Measurements from ENCODE around the gene PPP1R1A. TPM values are rescaled to one million over a fixed set of nuclear protein-coding genes. Genes with fewer than 3 reads are reported as not detected.
A peak's percentile ranks its signal among the peaks of the same experiment; 100 is the strongest.

The PPP1R1A gene
- total RNA-seq, 1 experiment from 2014 or later: 8.5 TPM

- peaks cover 12% of the 10 kb centered on the region for H3K23me2 ChIP-seq (ENCODE audit: insufficient read length, low read depth, low read length, poor library complexity, severe bottlenecking)
Measured at GRCh38 chr12:54588890-54589267, 420 bp upstream of the PPP1R1A start.

More at GRCh38 chr12:54588890-54589267, 420 bp upstream of the PPP1R1A start:
- H3K79me2 ChIP-seq (ENCODE audit: insufficient read depth, low read length): no peaks in the 10 kb centered on the region
- no peak overlapping the region for H2BK20ac ChIP-seq (ENCODE audit: low read depth, low read length, poor library complexity, severe bottlenecking)
- H3K14ac ChIP-seq (ENCODE audit: insufficient read depth, low read length): no peak overlapping the region
- peak overlapping the region; percentile 60 for H3K4me2 ChIP-seq (ENCODE audit: insufficient read depth, insufficient read length, low read length)
- H3K56ac ChIP-seq (ENCODE audit: insufficient read length, low read depth, low read length): no peak overlapping the region
- no peak overlapping the region for H4K91ac ChIP-seq (ENCODE audit: insufficient read length, low read depth, low read length)
- Mint-ChIP-seq H3K36me3 (ENCODE audit: insufficient read depth in 1 of 3, low read depth in 3 of 3) (no peaks in the 10 kb centered on the region), H3K27ac (no peak overlapping the region), H3K4me3 (peak overlapping the region; percentile 57 to 83), H3K27me3 (ENCODE audit: low read depth) (peaks cover 95% of the 10 kb centered on the region), H3K9me3 (no peaks in the 10 kb centered on the region; a peak in 1 of 5 replicates), H3K4me1 (peaks cover 42 to 62% of the 10 kb centered on the region in 2 experiments)
- no peak overlapping the region for H2BK5ac ChIP-seq (ENCODE audit: insufficient read length, low read length)
- H2AFZ ChIP-seq (ENCODE audit: low read length): no peak overlapping the region
- H2AK5ac ChIP-seq (ENCODE audit: insufficient read length, low read length): no peak overlapping the region
- no peak overlapping the region for H3K27ac ChIP-seq (ENCODE audit: insufficient read length, low read depth, low read length)
- no peak overlapping the region for H4K5ac ChIP-seq (ENCODE audit: insufficient read length, low read depth, low read length)
- no peaks in the 10 kb centered on the region for H3K79me1 ChIP-seq (ENCODE audit: insufficient read depth, low read depth, low read length, poor library complexity, severe bottlenecking)
- TF ChIP-seq CTCF (conservative IDR thresholded peaks at IDR 0.05): no peak
- H2BK120ac ChIP-seq (ENCODE audit: low read depth, low read length, poor library complexity, severe bottlenecking): no peak overlapping the region
- no peak overlapping the region for H3T11ph ChIP-seq (ENCODE audit: low read length)
- H3K4ac ChIP-seq (ENCODE audit: low read depth, low read length): no peak overlapping the region
- H2BK15ac ChIP-seq (ENCODE audit: low read depth, low read length): no peak overlapping the region
- WGBS (ENCODE audit: extremely low coverage, insufficient read length, low lambda C conversion rate): no CpG with 5 or more reads among the region's 13 CpGs
- H3K23ac ChIP-seq (ENCODE audit: insufficient read length, low read depth, low read length): no peak overlapping the region
- no peak overlapping the region for H3K18ac ChIP-seq (ENCODE audit: insufficient read length, low read depth, low read length)
- H3K9me3 ChIP-seq (ENCODE audit: control insufficient read depth, low read depth, low read length): no peaks in the 10 kb centered on the region
- H4K20me1 ChIP-seq (ENCODE audit: control insufficient read depth, insufficient read depth, insufficient read length): no peaks in the 10 kb centered on the region
- no peak for DNase-seq
- peaks cover 3% of the 10 kb centered on the region; the same call in 1 of the 2 replicates for H3K4me1 ChIP-seq (ENCODE audit: insufficient read depth, low read length)
- no peak overlapping the region for H3K9ac ChIP-seq (ENCODE audit: extremely low read depth, insufficient read length, low read length)
- no peak overlapping the region for H4K8ac ChIP-seq (replicated peaks; ENCODE audit: insufficient read length, low read depth, low read length)
- H3K27me3 ChIP-seq (ENCODE audit: insufficient read depth, low read length): peaks cover 14% of the 10 kb centered on the region; the same call in 1 of the 2 replicates
- no peak overlapping the region for H2BK12ac ChIP-seq (ENCODE audit: insufficient read length, low read depth, low read length)
